B cell (primary cell): Measurements from ENCODE around the gene NAA80.

Experiments
- CTCF ChIP-seq: fragments of 200-600 bp; IDR thresholded peaks from one replicate; pipeline ENCODE4 v1.8.0; 2022; ENCODE audit warnings: antibody characterized with exemption, mild to moderate bottlenecking
- EZH2 ChIP-seq: IDR thresholded peaks from 2 replicates; pipeline ENCODE4 v1.6.1; 2012; ENCODE audit warnings: borderline replicate concordance, low read depth, mild to moderate bottlenecking, moderate library complexity, low read length; ENCODE audit not compliant: insufficient read depth, poor library complexity, severe bottlenecking

- TF ChIP-seq CTCF (no peak), EZH2 (no peak)
Observed at GRCh38 chr3:50339485-50340146, 40.4 kb upstream of the NAA80 start.
